GM18873 (cell line): ENCODE results near the gene ERG28.

Source experiments
- ATAC-seq: cut with Tn5 transposase; IDR thresholded peaks from one replicate; pipeline ENCODE4 v1.9.1; 2021; ENCODE audit warnings: mild to moderate bottlenecking, moderate library complexity, moderate number of reproducible peaks; ENCODE audit not compliant: unreplicated experiment, low FRiP score

The ERG28 gene

DNA sequence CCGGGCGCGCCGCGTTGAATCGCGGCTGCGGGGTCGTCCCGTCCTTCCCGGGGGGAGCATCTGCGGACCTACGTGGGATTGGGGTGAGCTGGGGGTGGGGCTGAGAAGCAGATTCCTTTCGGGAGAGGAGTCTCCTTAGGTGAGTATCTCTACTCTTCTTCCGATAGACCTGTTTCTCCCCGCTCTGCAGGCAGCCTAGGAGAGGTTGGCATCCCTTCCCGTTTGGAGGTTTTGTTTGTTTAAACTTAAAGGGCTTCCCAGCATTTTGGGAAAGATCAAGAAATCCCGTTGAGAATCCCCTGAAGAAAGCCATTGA is 781 bp upstream of the ERG28 start:
- ATAC-seq = no peak

GRCh38 chr14:75660238-75660629 is 442 bp downstream of the ERG28 start:
- ATAC-seq = no peak

- no peak for ATAC-seq
Observed at GRCh38 chr14:75658957-75659356, 1.7 kb downstream of the ERG28 start.

GRCh38 chr14:75657331-75657730 is 3.3 kb downstream of the ERG28 start:
- no peak for ATAC-seq

DNA sequence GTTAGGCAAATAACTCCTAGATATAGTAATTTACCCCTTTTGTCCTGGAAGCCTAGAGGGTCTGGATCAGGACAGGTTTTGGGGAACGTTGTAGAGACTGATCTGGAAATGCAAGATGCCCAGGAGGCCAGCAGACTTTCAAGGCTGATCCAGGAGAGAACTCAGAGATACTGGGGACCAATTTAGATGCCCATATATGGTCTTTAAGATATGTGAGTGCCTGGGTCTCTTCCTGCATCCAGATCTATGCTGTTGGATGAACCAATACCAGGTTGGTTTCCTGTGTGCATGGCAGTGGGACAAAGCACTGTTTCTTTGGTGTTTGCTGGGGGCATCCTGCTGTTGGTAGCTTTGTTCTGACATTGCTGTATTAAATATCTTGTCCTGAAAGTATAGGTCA is 5.4 kb downstream of the ERG28 start:
- no peak for ATAC-seq

DNA sequence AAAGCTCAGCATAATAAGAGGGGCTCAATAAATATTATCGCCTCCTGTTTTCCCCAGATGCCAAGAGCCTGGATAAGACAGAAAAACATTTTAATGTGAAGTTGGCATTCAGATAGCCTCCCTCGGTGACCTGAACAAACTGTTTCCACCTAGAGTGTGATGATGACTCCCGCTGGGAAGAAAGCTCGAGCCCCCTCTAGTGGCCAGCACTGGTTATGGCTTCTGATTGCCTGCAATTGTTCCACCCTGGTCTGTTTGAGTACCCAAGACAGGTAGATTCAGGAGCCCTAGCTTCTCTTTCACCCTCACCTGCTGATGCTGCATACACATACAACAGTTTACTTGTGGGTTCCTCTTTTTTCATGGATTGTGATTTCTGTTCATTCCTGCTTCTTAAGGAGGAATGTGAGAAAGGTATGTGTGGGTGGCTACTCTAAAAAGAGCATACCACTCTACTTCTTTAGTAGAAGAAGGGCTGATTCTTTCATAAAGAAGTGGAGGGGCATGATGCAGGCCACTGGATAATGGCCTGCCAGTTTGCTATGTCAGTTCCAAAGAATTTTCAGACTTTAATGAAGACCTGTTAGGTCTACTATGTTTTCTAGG is 6.4 kb downstream of the ERG28 start:
- peak; percentile 52 for ATAC-seq

DNA sequence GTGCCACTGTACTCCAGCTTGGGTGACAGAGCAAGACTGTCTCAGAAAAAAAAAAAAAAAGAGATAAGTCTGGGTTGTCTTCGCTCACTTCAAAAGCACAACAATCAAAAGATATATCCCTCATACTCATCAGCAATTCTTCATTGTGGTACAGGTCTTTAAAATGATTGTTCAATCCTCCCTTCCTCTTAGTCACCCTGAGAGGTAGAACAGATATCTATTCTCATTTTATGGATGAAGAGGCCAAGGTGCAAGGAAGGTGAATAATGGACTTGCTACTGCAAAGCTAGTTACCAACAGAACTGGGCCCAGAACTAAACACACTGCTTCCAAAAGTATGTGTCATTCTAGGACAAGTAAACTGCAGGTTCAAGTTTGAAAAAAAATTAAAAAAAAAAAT is 7.1 kb downstream of the ERG28 start:
- no peak for ATAC-seq

DNA sequence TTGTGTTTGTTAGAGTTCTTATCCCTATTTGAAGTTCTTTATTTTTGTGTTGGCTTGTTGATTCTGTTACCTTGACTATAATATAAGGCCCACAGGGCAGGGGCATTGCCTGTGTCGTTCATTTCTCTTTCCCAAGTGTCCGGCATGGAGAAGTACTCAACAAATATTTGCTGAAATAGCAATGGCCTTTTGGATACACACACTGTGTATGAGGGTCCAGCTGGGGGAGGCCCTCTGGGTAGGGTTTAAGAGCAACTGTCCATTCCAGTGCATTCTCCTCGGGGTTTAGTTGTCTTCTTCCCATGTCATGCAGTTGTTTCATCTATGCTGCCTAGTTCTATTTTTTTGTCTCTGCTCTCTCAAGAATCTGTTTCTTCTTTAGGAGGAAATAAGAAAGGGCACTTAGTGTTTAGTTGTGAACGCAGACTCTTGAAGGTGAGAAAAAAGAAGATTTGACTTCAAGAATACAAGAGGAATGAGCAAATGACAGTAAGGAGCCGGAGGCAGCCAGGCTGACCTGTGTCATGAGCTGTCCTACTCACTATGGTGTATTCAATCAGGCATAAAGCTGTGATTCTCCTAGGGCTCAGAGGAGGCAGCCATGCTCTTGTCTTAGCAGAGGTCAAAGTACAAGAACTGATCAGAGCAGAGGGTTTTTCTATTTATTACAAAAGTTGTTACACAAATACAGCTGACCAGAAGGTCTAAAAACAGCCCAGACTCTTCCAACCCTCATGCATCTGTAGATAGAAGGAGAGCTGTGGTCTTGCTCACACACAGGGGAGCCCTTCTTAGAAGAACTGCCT is 10.2 kb downstream of the ERG28 start:
- ATAC-seq = no peak

DNA sequence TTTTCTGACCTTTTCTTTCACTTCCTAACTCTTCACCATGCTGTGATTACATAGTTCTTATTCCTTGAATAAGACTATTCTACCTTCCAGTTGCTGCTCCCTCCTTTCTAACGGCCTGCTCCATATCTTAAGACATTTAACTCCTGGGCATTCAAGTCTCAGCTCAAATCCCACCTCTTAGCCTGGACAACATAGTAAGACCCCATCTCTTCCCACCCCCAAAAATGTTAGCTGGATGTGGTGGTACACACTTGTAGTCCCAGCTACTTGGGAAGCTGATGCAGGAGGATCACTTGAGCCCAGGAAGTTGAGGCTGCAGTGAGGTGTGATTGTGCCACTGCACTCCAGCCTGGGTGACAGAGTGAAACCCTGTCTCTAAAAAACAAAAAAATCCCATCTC is 10.9 kb downstream of the ERG28 start:
- ATAC-seq = no peak

- ATAC-seq = no peak
Observed at GRCh38 chr14:75649337-75649736, 11.3 kb downstream of the ERG28 start.

GRCh38 chr14:75648066-75648838 is 12.4 kb downstream of the ERG28 start:
- ATAC-seq = no peak

DNA sequence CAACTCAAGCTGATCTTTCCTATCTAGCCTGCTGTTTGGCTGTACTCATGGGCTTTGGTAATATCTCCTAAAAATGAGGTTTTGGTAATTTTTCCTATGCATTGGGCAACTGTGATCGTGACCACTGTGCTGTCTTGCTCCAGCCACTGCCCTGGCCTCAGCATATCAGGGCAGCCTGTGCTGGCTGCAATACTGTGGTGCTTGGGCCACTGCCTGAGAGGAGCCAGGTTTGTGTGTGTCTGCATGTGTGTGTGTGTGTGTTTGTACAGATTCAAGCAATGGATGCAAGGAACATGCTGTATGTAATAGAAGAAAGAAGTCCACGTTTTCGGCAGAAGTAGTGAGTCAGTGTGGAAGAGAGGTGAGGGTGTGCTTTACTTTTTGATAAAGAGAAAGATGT is 13.0 kb downstream of the ERG28 start:
- no peak for ATAC-seq

- no peak for ATAC-seq
Observed at GRCh38 chr14:75646762-75647161, 13.9 kb downstream of the ERG28 start.

GRCh38 chr14:75645056-75645455 is 15.6 kb downstream of the ERG28 start:
- no peak for ATAC-seq

GRCh38 chr14:75643985-75644384 is 16.7 kb downstream of the ERG28 start:
- no peak for ATAC-seq

GRCh38 chr14:75640876-75641275 is 19.8 kb downstream of the ERG28 start:
- ATAC-seq = no peak

GRCh38 chr14:75636100-75636692 is 24.5 kb downstream of the ERG28 start:
- no peak for ATAC-seq

- ATAC-seq = no peak
Observed at GRCh38 chr14:75634848-75635247, 25.8 kb downstream of the ERG28 start.

GRCh38 chr14:75631453-75631831 is 29.2 kb downstream of the ERG28 start:
- ATAC-seq = no peak

- ATAC-seq = no peak
Observed at GRCh38 chr14:75630695-75631452, 29.8 kb downstream of the ERG28 start.

GRCh38 chr14:75628816-75629215 is 31.9 kb downstream of the ERG28 start:
- no peak for ATAC-seq
